Liver (tissue), 9 donors: ENCODE measurements around the gene MED22. TPM values are rescaled to one million over a fixed set of nuclear protein-coding genes. Genes with fewer than 3 reads are reported as not detected.

Experiments
- DNase-seq: peaks from one replicate; pipeline ENCODE4 v3.0.0-alpha.2; 2017; ENCODE audit warnings: low spot score
- H3K27ac ChIP-seq, 2 donors: one replicate each; pipeline ENCODE4 v1.7.0; 2013; ENCODE audit warnings: inconsistent platforms in 2 of 2, low read length in 2 of 2, control low read depth in 1 of 2, low read depth in 1 of 2, mild to moderate bottlenecking in 1 of 2
- H3K27me3 ChIP-seq, 4 donors: one replicate each; pipeline versions ENCODE4 v1.6.1 to v1.7.0; 2013; ENCODE audit warnings: low read length in 3 of 4, inconsistent platforms in 1 of 4, mild to moderate bottlenecking in 1 of 4, moderate library complexity in 1 of 4; ENCODE audit not compliant: control insufficient read depth in 4 of 4, insufficient read depth in 4 of 4
- H3K36me3 ChIP-seq, 4 donors: one replicate each; pipeline versions ENCODE4 v1.6.1 to v1.7.0; 2013; ENCODE audit warnings: low read length in 3 of 4, mild to moderate bottlenecking in 3 of 4, low read depth in 1 of 4, moderate library complexity in 1 of 4; ENCODE audit not compliant: control insufficient read depth in 4 of 4, insufficient read depth in 3 of 4
- H3K4me1 ChIP-seq, 4 donors: one replicate each; pipeline versions ENCODE4 v1.6.1 to v1.7.0; 2013; ENCODE audit warnings: low read length in 3 of 4, mild to moderate bottlenecking in 3 of 4, moderate library complexity in 1 of 4; ENCODE audit not compliant: control insufficient read depth in 4 of 4, insufficient read depth in 4 of 4
- H3K4me3 ChIP-seq, 3 donors: one replicate each; pipeline versions ENCODE4 v1.6.1 to v1.7.0; 2013; ENCODE audit warnings: low read length in 3 of 3, control low read depth in 1 of 3, low read depth in 1 of 3, mild to moderate bottlenecking in 1 of 3
- H3K9ac ChIP-seq, 2 donors: one replicate each; pipeline ENCODE4 v1.7.0; 2013; ENCODE audit warnings: low read length in 2 of 2, mild to moderate bottlenecking in 2 of 2, moderate library complexity in 2 of 2, control low read depth in 1 of 2, low read depth in 1 of 2
- H3K9me3 ChIP-seq, 4 donors: one replicate each; pipeline versions ENCODE4 v1.6.1 to v1.7.0; 2013; ENCODE audit warnings: low read length in 3 of 4; ENCODE audit not compliant: control insufficient read depth in 4 of 4
- CTCF ChIP-seq: fragments of 150-350 bp; IDR thresholded peaks from 2 replicates; pipeline ENCODE4 v1.5.1; 2017; ENCODE audit warnings: improper control_type of control experiment, low read depth, low read length; ENCODE audit not compliant: missing input control
- FOXA1 ChIP-seq: IDR thresholded peaks from 2 replicates; pipeline ENCODE4 v1.6.1; 2016; ENCODE audit warnings: antibody characterized with exemption
- GABPA ChIP-seq, 2 donors: IDR thresholded peaks in 1 of 2; conservative IDR thresholded peaks in 1 of 2; 2 replicates each; pipeline ENCODE4 v1.6.1; 2016; ENCODE audit warnings: antibody characterized with exemption in 2 of 2, mild to moderate bottlenecking in 1 of 2, moderate library complexity in 1 of 2
- HNF4A ChIP-seq, 2 donors: conservative IDR thresholded peaks; 2 replicates each; pipeline ENCODE4 v1.6.1; 2016; ENCODE audit warnings: antibody characterized with exemption in 2 of 2, mild to moderate bottlenecking in 2 of 2
- HNF4G ChIP-seq: IDR thresholded peaks from 2 replicates; pipeline ENCODE4 v1.6.1; 2016; ENCODE audit warnings: antibody characterized with exemption
- JUND ChIP-seq, 2 donors: IDR thresholded peaks; 2 replicates each; pipeline ENCODE4 v1.6.1; 2016; ENCODE audit warnings: antibody characterized with exemption in 2 of 2
- NR2F2 ChIP-seq: IDR thresholded peaks from 2 replicates; pipeline ENCODE4 v1.6.1; 2016; ENCODE audit warnings: antibody characterized with exemption
- RAD21 ChIP-seq, 2 donors: IDR thresholded peaks; 2 replicates each; pipeline ENCODE4 v1.6.1; 2016; ENCODE audit warnings: antibody characterized with exemption in 2 of 2, mild to moderate bottlenecking in 2 of 2
- RXRA ChIP-seq, 2 donors: IDR thresholded peaks; 2 replicates each; pipeline ENCODE4 v1.6.1; 2017 to 2018; ENCODE audit warnings: antibody characterized with exemption in 2 of 2, mild to moderate bottlenecking in 1 of 2
- SP1 ChIP-seq: IDR thresholded peaks from 2 replicates; pipeline ENCODE4 v1.6.1; 2018; ENCODE audit warnings: antibody characterized with exemption, mild to moderate bottlenecking
- TAF1 ChIP-seq: conservative IDR thresholded peaks from 2 replicates; pipeline ENCODE4 v1.6.1; 2016; ENCODE audit warnings: antibody characterized with exemption, mild to moderate bottlenecking
- YY1 ChIP-seq: IDR thresholded peaks from 2 replicates; pipeline ENCODE4 v1.6.1; 2016; ENCODE audit warnings: antibody characterized with exemption, mild to moderate bottlenecking
- ZBTB33 ChIP-seq: IDR thresholded peaks from 2 replicates; pipeline ENCODE4 v1.6.1; 2016; ENCODE audit warnings: antibody characterized with exemption
- WGBS: extraction: QIAGEN DNeasy Blood & Tissue Kit; methylation state at CpG from one replicate; pipeline ENCODE4 v1.1.7; 2013; 5-methylcytosine and 5-hydroxymethylcytosine counted together
- polyA plus RNA-seq, 2 donors: library from polyadenylated mRNA; stranded (reverse) in 1 of 2; unstranded in 1 of 2; fragments of 200-250 nt in 1 of 2; fragments of >200 nt in 1 of 2; fragmentation: Nextera tagmentation in 1 of 2; extraction: Ambion mirVana in 1 of 2; gene quantifications; one replicate each; pipeline versions ENCODE4 v1.2.1 to v1.2.3, GENCODE V29; 2013 to 2015
- total RNA-seq, 2 donors: library from RNA; depleted of rRNA; stranded (reverse); fragments of >200 nt; gene quantifications; one replicate each; pipeline ENCODE4 v1.2.3, GENCODE V29; 2014
- TF ChIP-seq, protein P1 (sequence below): IDR thresholded peaks from 2 replicates; pipeline ENCODE4 v1.6.1; 2016; ENCODE audit warnings: antibody characterized with exemption, mild to moderate bottlenecking
- TF ChIP-seq, protein P2 (sequence below): IDR thresholded peaks from 2 replicates; pipeline ENCODE4 v1.6.1; 2016; ENCODE audit warnings: antibody characterized with exemption
- donor health status: healthy.
- donor health status: healthy.
- donor health status: healthy.
- donor health status: healthy.
- donor health status: healthy.

MED22 gene
- total and polyA plus RNA-seq, 4 donors = 3.1 to 10.3 (median 9.9) TPM

DNA sequence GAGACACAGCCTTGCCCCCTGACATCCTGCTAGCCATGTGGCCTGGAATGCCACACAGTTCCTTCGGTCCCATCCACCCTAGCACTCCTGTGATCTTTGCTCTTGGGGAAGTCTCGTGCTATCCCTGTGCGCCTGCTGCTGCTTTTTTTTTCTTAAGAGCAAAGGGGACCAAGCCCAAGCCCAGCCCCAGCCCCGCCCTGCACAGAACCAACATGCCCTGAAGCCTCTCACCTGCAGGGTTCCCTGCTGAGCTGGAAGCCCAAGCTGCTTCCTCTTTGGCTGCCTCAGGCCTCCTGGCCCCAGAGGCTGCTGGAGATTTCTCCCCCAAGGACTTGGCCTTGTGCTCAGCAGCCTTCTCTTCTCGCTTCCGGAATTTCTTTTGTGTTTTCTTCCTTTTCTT lies 13.8 kb downstream of the MED22 start:
- no peak for DNase-seq
- 87% methylated on average over 6 of the region's 6 CpGs for WGBS
- Histone ChIP-seq H3K27ac (no peak overlapping the region), H3K9ac (no peak overlapping the region), H3K4me1 (peaks cover 0 to 26% (median 13%) of the 10 kb centered on the region in 4 donors), H3K27me3 (no peaks in the 10 kb centered on the region), H3K36me3 (peaks cover 20 to 42% (median 30%) of the 10 kb centered on the region in 4 donors), H3K9me3 (no peaks in the 10 kb centered on the region), H3K4me3 (no peak overlapping the region)
- TF ChIP-seq YY1 (no peak), HNF4A (conservative IDR thresholded peaks at IDR 0.05) (no peak), RAD21 (IDR thresholded peaks at IDR 0.05) (no peak), TAF1 (no peak), ZBTB33 (no peak), HNF4G (no peak), RXRA (IDR thresholded peaks at IDR 0.05) (no peak), FOXA1 (no peak)
- TF ChIP-seq, protein P1, sequence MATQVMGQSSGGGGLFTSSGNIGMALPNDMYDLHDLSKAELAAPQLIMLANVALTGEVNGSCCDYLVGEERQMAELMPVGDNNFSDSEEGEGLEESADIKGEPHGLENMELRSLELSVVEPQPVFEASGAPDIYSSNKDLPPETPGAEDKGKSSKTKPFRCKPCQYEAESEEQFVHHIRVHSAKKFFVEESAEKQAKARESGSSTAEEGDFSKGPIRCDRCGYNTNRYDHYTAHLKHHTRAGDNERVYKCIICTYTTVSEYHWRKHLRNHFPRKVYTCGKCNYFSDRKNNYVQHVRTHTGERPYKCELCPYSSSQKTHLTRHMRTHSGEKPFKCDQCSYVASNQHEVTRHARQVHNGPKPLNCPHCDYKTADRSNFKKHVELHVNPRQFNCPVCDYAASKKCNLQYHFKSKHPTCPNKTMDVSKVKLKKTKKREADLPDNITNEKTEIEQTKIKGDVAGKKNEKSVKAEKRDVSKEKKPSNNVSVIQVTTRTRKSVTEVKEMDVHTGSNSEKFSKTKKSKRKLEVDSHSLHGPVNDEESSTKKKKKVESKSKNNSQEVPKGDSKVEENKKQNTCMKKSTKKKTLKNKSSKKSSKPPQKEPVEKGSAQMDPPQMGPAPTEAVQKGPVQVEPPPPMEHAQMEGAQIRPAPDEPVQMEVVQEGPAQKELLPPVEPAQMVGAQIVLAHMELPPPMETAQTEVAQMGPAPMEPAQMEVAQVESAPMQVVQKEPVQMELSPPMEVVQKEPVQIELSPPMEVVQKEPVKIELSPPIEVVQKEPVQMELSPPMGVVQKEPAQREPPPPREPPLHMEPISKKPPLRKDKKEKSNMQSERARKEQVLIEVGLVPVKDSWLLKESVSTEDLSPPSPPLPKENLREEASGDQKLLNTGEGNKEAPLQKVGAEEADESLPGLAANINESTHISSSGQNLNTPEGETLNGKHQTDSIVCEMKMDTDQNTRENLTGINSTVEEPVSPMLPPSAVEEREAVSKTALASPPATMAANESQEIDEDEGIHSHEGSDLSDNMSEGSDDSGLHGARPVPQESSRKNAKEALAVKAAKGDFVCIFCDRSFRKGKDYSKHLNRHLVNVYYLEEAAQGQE = no peak

- TF ChIP-seq JUND (IDR thresholded peaks at IDR 0.05) = no peak
- TF ChIP-seq HNF4A (conservative IDR thresholded peaks at IDR 0.05) = no peak
- no peak for TF ChIP-seq HNF4G
- no peak for TF ChIP-seq CTCF
- no peak for TF ChIP-seq GABPA (IDR thresholded peaks at IDR 0.05 in 1 of 2, conservative IDR thresholded peaks at IDR 0.05 in 1 of 2)
- TF ChIP-seq SP1 = no peak
- no peak for TF ChIP-seq NR2F2
- TF ChIP-seq ZBTB33 = no peak
- no peak for TF ChIP-seq FOXA1
- TF ChIP-seq, protein P2, sequence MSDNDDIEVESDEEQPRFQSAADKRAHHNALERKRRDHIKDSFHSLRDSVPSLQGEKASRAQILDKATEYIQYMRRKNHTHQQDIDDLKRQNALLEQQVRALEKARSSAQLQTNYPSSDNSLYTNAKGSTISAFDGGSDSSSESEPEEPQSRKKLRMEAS = no peak
- no peak for TF ChIP-seq RAD21 (IDR thresholded peaks at IDR 0.05)
- H3K27ac ChIP-seq = no peak overlapping the region
Measured at GRCh38 chr9:133333566-133333965, 14.4 kb downstream of the MED22 start.

More at GRCh38 chr9:133333566-133333965, 14.4 kb downstream of the MED22 start:
- peaks cover 0 to 26% (median 13%) of the 10 kb centered on the region in 4 donors for H3K4me1 ChIP-seq
- WGBS = 92% methylated on average over 10 of the region's 10 CpGs
- no peak for DNase-seq
- no peaks in the 10 kb centered on the region for H3K27me3 ChIP-seq
- no peaks in the 10 kb centered on the region for H3K9me3 ChIP-seq
- H3K36me3 ChIP-seq = peaks cover 20 to 39% (median 29%) of the 10 kb centered on the region in 4 donors
- no peak overlapping the region for H3K4me3 ChIP-seq
- no peak overlapping the region for H3K9ac ChIP-seq
